PFSK-1 (cell line): ENCODE results near the gene PANK3.

ENCODE experiments used
- FOXP2 ChIP-seq: optimal IDR thresholded peaks from 2 replicates; pipeline ENCODE3; 2011; ENCODE audit warnings: borderline replicate concordance, control low read depth, inconsistent platforms; ENCODE audit not compliant: insufficient read depth; ENCODE audit errors: extremely low read length, extremely low read depth
- POLR2AphosphoS5 ChIP-seq: IDR thresholded peaks from 2 replicates; pipeline ENCODE4 v1.6.1; 2012; ENCODE audit warnings: low read depth, mild to moderate bottlenecking, control low read depth, low read length, moderate library complexity
- SIN3A ChIP-seq: IDR thresholded peaks from 2 replicates; pipeline ENCODE4 v1.6.1; 2012; ENCODE audit warnings: mild to moderate bottlenecking, low read length, moderate library complexity, borderline replicate concordance; ENCODE audit not compliant: insufficient read depth
- TAF1 ChIP-seq: IDR thresholded peaks from 2 replicates; pipeline ENCODE4 v1.6.1; 2012; ENCODE audit warnings: low read length, control low read depth, borderline replicate concordance; ENCODE audit not compliant: insufficient read depth
- TF ChIP-seq, protein P1 (sequence below), 2 experiments: IDR thresholded peaks; 2 replicates each; pipeline versions ENCODE4 v1.6.1 to v1.8.0; 2011 to 2012; ENCODE audit warnings: low read depth in 2 of 2, low read length in 2 of 2, control low read depth in 1 of 2, inconsistent platforms in 1 of 2, mild to moderate bottlenecking in 1 of 2, moderate library complexity in 1 of 2; ENCODE audit not compliant: insufficient read depth in 1 of 2

DNA sequence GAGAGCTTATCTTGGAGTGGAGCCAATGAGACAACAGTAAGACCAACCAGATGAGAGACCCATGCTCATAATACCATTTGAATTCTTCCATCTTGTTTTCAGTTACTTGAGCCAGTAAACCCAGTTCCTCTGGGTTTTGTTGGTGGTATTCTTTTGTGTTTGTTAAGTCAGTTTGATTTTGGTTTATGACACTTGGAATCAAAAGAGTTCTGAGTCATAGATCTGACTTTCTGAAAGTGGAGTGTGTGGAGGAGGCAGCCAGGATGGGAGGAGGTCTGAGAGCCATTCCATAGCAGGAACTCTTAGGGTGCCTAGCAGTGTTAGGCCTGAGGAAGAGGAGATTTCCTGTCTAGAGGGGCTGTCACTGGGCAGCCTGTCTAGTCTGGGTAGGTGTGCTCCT is 24.6 kb upstream of the PANK3 start:
- TF ChIP-seq POLR2AphosphoS5 (no peak), TAF1 (no peak), SIN3A (no peak), FOXP2 (no peak)
- TF ChIP-seq, protein P1, sequence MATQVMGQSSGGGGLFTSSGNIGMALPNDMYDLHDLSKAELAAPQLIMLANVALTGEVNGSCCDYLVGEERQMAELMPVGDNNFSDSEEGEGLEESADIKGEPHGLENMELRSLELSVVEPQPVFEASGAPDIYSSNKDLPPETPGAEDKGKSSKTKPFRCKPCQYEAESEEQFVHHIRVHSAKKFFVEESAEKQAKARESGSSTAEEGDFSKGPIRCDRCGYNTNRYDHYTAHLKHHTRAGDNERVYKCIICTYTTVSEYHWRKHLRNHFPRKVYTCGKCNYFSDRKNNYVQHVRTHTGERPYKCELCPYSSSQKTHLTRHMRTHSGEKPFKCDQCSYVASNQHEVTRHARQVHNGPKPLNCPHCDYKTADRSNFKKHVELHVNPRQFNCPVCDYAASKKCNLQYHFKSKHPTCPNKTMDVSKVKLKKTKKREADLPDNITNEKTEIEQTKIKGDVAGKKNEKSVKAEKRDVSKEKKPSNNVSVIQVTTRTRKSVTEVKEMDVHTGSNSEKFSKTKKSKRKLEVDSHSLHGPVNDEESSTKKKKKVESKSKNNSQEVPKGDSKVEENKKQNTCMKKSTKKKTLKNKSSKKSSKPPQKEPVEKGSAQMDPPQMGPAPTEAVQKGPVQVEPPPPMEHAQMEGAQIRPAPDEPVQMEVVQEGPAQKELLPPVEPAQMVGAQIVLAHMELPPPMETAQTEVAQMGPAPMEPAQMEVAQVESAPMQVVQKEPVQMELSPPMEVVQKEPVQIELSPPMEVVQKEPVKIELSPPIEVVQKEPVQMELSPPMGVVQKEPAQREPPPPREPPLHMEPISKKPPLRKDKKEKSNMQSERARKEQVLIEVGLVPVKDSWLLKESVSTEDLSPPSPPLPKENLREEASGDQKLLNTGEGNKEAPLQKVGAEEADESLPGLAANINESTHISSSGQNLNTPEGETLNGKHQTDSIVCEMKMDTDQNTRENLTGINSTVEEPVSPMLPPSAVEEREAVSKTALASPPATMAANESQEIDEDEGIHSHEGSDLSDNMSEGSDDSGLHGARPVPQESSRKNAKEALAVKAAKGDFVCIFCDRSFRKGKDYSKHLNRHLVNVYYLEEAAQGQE (IDR thresholded peaks at IDR 0.05; ENCODE audit: insufficient read depth in 1 of 2, low read depth in 2 of 2, low read length in 2 of 2), result no peak
